Retinal pigment epithelial cell (primary cell): ENCODE data around the gene AGBL3.

Source experiments
- DNase-seq: peaks from one replicate; pipeline ENCODE4 v3.0.0-alpha.2; 2010; ENCODE audit warnings: low read depth
- H3K4me3 ChIP-seq: 2 replicates; pipeline ENCODE4 v1.5.1; 2011; ENCODE audit warnings: mild to moderate bottlenecking, low read length, control low read depth, moderate library complexity
- CTCF ChIP-seq: conservative IDR thresholded peaks from 2 replicates; pipeline ENCODE4 v1.5.1; 2011; ENCODE audit warnings: low read depth, low read length, control low read depth, inconsistent platforms

The AGBL3 gene

DNA sequence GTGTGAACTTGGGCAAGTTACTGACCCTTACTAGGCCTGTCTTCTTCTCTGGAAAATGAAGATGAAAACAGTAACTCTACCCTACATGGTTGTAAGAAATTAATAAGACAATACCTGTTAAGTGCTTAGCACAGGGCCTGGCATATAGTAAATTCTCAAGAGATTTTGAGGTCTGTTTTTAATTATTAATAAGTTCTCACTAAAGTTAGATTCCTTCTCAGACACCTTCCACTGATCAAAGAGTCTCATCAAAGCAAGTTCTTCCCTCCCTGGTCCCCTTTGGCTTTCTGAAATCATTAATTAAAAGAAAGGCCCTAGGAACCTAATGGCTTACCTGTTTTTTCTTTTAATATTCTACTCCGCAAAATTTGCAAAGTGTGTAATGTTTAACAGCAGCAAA lies 166.1 kb downstream of the AGBL3 start:
- TF ChIP-seq CTCF = no peak
- DNase-seq = no peak
- H3K4me3 ChIP-seq = no peak overlapping the region

DNA sequence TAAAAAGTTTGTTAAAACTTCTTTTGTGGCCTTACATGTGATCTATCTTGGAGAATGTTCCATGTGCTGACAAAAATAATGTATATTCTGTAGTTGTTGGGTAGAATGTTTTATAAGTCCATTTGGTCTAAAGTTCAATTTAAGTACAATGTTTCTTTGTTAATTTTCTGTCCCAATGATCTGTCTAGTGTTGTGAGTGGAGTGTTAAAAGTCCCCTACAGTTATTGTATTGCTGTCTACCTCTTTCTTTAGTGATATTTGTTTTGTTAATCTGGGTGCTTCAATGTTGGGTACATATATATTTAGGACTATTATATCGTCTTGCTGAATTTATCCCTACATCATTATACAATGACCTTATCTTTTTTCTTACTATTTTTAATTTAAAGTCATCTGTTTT lies 168.4 kb downstream of the AGBL3 start:
- TF ChIP-seq CTCF = no peak
- no peak overlapping the region for H3K4me3 ChIP-seq
- DNase-seq = no peak

- TF ChIP-seq CTCF = no peak
- no peak for DNase-seq
- no peak overlapping the region for H3K4me3 ChIP-seq
Measured at GRCh38 chr7:135156290-135156689, 170.0 kb downstream of the AGBL3 start.

- H3K4me3 ChIP-seq = no peak overlapping the region
- DNase-seq = no peak
- no peak for TF ChIP-seq CTCF
Measured at GRCh38 chr7:135158141-135158655, 171.9 kb downstream of the AGBL3 start.

- no peak for DNase-seq
- no peak for TF ChIP-seq CTCF
- no peak overlapping the region for H3K4me3 ChIP-seq
Measured at GRCh38 chr7:135158874-135159273, 172.6 kb downstream of the AGBL3 start.

- no peak for TF ChIP-seq CTCF
- no peak overlapping the region for H3K4me3 ChIP-seq
- DNase-seq = no peak
Measured at GRCh38 chr7:135159359-135160085, 173.2 kb downstream of the AGBL3 start.
